KMS-11 (cell line): ENCODE data around the gene NFIB.

Experiments
- H2AFZ ChIP-seq: fragments of 200-600 bp; sonication (generic); 2 replicates; pipeline ENCODE4 v1.6.1; 2016; ENCODE audit warnings: antibody characterized with exemption, mixed run types, low read depth
- H3K27ac ChIP-seq: fragments of 200-600 bp; sonication (generic); 2 replicates; pipeline ENCODE4 v1.6.1; 2016; ENCODE audit warnings: mild to moderate bottlenecking, mixed run types
- H3K27me3 ChIP-seq: fragments of 200-600 bp; sonication (generic); 2 replicates; pipeline ENCODE4 v1.6.1; 2017; ENCODE audit warnings: mild to moderate bottlenecking, low read depth, mixed run types, moderate library complexity; ENCODE audit not compliant: insufficient read depth
- H3K36me3 ChIP-seq: fragments of 200-600 bp; sonication (generic); 2 replicates; pipeline ENCODE4 v1.6.1; 2017; ENCODE audit warnings: mild to moderate bottlenecking, mixed run types; ENCODE audit not compliant: insufficient read depth
- H3K4me1 ChIP-seq: fragments of 200-600 bp; sonication (generic); 2 replicates; pipeline ENCODE4 v1.6.1; 2016; ENCODE audit warnings: mild to moderate bottlenecking, low read depth, mixed run types; ENCODE audit not compliant: poor library complexity, severe bottlenecking
- H3K4me2 ChIP-seq: fragments of 200-600 bp; sonication (generic); 2 replicates; pipeline ENCODE4 v1.7.0; 2016; ENCODE audit warnings: mild to moderate bottlenecking, mixed run types
- H3K4me3 ChIP-seq: fragments of 200-600 bp; sonication (generic); IDR thresholded peaks from 2 replicates; pipeline ENCODE4 v1.6.1; 2017; ENCODE audit warnings: low read depth, low read length, mixed read lengths; ENCODE audit not compliant: insufficient read depth
- H3K79me2 ChIP-seq: fragments of 200-600 bp; sonication (generic); 2 replicates; pipeline ENCODE4 v1.6.1; 2016; ENCODE audit warnings: low read depth, mixed run types; ENCODE audit not compliant: insufficient read depth
- H3K9ac ChIP-seq: fragments of 200-600 bp; sonication (generic); 2 replicates; pipeline ENCODE4 v1.6.1; 2016; ENCODE audit warnings: mild to moderate bottlenecking, mixed run types
- H4K20me1 ChIP-seq: fragments of 200-600 bp; sonication (generic); 2 replicates; pipeline ENCODE4 v1.6.1; 2016; ENCODE audit warnings: mild to moderate bottlenecking, mixed run types; ENCODE audit not compliant: insufficient read depth
- CTCF ChIP-seq: fragments of 200-600 bp; sonication (generic); conservative IDR thresholded peaks from 2 replicates; pipeline ENCODE4 v1.6.1; 2017; ENCODE audit warnings: low read depth, mild to moderate bottlenecking, antibody characterized with exemption, low read length, moderate library complexity, mixed read lengths

NFIB gene

GRCh38 chr9:14180960-14181537 is 132.9 kb downstream of the NFIB start:
- Histone ChIP-seq H3K27me3 (no peaks in the 10 kb centered on the region), H2AFZ (no peak overlapping the region), H3K79me2 (no peaks in the 10 kb centered on the region), H4K20me1 (no peaks in the 10 kb centered on the region), H3K4me2 (no peak overlapping the region), H3K9ac (no peak overlapping the region), H3K4me3 (no peak overlapping the region), H3K4me1 (no peaks in the 10 kb centered on the region), H3K27ac (no peak overlapping the region), H3K36me3 (no peaks in the 10 kb centered on the region)
- TF ChIP-seq CTCF = no peak

DNA sequence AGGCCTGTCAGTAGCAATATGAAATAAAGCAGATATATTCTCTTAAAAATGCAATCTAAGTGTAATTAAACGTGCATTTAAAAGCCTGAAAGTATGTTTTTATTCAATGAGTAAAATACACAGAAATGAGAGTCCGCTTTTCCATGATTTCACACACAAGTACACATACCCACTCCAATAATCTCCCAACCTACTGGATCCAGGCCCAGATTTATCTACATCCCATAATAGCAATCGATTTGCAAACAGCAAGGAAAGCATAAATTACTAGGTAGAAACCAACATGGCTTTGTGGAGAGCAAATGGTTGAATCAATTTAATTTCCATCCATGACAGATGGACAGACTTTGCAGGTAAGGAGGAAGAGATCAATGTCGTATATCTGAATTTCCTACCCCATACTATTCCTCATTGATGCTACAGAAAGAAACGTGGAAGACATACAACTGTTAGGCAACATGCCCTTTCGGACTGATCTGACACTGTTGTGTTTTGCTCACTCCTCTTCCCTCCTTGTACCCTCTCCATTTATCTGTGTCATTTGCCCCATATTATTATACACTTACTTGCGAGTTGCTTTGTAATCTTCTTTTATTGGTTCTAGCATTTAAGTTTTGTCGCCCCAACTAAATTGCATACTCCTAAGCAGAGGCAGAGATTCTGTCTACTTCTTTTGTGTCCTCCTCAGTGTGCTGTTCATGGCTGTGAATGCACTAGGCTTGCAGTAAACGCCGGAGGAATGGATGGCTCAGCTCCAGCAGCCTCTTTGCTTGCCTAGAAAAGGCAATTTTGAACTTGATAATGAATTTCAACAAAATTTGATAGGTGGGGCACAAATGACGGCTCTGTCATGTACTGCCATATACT is 133.6 kb downstream of the NFIB start:
- Histone ChIP-seq H3K4me2 (no peak overlapping the region), H3K4me1 (no peaks in the 10 kb centered on the region), H3K79me2 (no peaks in the 10 kb centered on the region), H4K20me1 (no peaks in the 10 kb centered on the region), H3K36me3 (no peaks in the 10 kb centered on the region), H3K9ac (no peak overlapping the region), H3K27ac (no peak overlapping the region), H3K4me3 (no peak overlapping the region), H3K27me3 (no peaks in the 10 kb centered on the region), H2AFZ (no peak overlapping the region)
- TF ChIP-seq CTCF = no peak

DNA sequence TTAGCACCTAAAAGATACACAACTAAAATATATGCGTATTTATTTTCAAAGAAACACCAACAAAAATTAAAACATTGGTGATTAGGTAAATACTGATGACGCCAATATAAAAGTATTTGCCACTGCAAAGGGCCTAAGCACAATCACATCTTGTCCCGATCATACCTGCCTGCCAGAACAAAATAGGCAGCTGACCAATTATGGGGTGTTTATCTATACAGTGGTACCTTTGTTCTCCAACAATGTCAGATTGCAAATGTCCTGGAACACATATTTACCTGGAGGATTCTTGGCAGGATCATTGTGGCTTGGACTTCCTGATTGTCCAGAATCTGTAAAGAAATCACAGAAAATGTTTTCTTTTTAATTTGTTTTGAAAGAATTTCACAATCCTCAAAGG is 134.5 kb downstream of the NFIB start:
- no peak for TF ChIP-seq CTCF
- H3K36me3 ChIP-seq = no peaks in the 10 kb centered on the region
- no peak overlapping the region for H3K4me2 ChIP-seq
- no peak overlapping the region for H3K27ac ChIP-seq
- H4K20me1 ChIP-seq = no peaks in the 10 kb centered on the region
- no peak overlapping the region for H3K9ac ChIP-seq
- no peaks in the 10 kb centered on the region for H3K4me1 ChIP-seq
- no peaks in the 10 kb centered on the region for H3K79me2 ChIP-seq
- no peak overlapping the region for H2AFZ ChIP-seq
- no peak overlapping the region for H3K4me3 ChIP-seq
- no peaks in the 10 kb centered on the region for H3K27me3 ChIP-seq

GRCh38 chr9:14175778-14176177 is 138.2 kb downstream of the NFIB start:
- H3K4me2 ChIP-seq = no peak overlapping the region
- H3K4me1 ChIP-seq = no peaks in the 10 kb centered on the region
- H3K36me3 ChIP-seq = no peaks in the 10 kb centered on the region
- H2AFZ ChIP-seq = no peak overlapping the region
- no peaks in the 10 kb centered on the region for H3K79me2 ChIP-seq
- no peaks in the 10 kb centered on the region for H4K20me1 ChIP-seq
- H3K9ac ChIP-seq = no peak overlapping the region
- TF ChIP-seq CTCF = no peak
- no peaks in the 10 kb centered on the region for H3K27me3 ChIP-seq
- no peak overlapping the region for H3K27ac ChIP-seq
- no peak overlapping the region for H3K4me3 ChIP-seq
